ENCODE measurements around the gene ELMO1.

DNA sequence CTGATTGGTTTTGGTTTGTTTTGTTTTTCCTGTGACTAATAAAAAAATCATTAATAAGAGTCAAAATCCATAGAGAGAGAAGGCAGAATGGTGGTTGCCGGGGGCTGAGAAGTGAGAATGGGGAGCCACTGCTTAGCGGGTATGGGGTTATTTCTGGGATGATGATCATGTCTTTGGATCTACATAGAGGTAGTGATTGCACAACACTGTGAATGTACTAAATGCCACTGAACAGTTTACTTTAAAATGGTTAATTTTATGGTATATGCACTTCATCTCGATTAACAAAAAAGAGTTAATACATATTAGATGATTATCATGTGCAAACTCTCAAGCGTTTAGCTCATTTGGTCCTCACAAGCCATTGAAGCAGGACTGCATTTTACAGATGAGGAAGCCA is 342.9 kb downstream of the ELMO1 start:
- TF ChIP-seq, protein P1, sequence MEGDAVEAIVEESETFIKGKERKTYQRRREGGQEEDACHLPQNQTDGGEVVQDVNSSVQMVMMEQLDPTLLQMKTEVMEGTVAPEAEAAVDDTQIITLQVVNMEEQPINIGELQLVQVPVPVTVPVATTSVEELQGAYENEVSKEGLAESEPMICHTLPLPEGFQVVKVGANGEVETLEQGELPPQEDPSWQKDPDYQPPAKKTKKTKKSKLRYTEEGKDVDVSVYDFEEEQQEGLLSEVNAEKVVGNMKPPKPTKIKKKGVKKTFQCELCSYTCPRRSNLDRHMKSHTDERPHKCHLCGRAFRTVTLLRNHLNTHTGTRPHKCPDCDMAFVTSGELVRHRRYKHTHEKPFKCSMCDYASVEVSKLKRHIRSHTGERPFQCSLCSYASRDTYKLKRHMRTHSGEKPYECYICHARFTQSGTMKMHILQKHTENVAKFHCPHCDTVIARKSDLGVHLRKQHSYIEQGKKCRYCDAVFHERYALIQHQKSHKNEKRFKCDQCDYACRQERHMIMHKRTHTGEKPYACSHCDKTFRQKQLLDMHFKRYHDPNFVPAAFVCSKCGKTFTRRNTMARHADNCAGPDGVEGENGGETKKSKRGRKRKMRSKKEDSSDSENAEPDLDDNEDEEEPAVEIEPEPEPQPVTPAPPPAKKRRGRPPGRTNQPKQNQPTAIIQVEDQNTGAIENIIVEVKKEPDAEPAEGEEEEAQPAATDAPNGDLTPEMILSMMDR (IDR thresholded peaks at IDR 0.05; ENCODE audit: low read depth, low read length, poor library complexity, severe bottlenecking): no peak
- no peak for TF ChIP-seq EZH2phosphoT487 (IDR thresholded peaks at IDR 0.05; ENCODE audit: borderline replicate concordance, low read length)
